Measurements from ENCODE around the gene NIP7. TPM values are rescaled to one million over a fixed set of nuclear protein-coding genes. Genes with fewer than 3 reads are reported as not detected.
"Not testable (repeated sequence)": the region's sequence is repeated elsewhere in the genome, so short reads cannot be mapped to it uniquely, and the experiment has no call there.

Gene NIP7
- total RNA-seq, 2 donors from 2014 or later, result 22.0 to 23.7 TPM

- no peak for TF ChIP-seq CTCF (IDR thresholded peaks at IDR 0.05)
- Histone ChIP-seq H3K27ac (no peak overlapping the region), H3K27me3 (no peaks in the 10 kb centered on the region)
Measured at GRCh38 chr16:69349536-69349935, 10.0 kb downstream of the NIP7 start.

GRCh38 chr16:69350536-69351133 lies 11.1 kb downstream of the NIP7 start:
- Histone ChIP-seq H3K9ac (ENCODE audit: low read depth in 2 of 2, low read length in 2 of 2) (peak overlapping the region in 1 of 2 donors; percentile 6), H3K27ac (no peak overlapping the region), H3K36me3 (no peaks in the 10 kb centered on the region), H3K27me3 (no peaks in the 10 kb centered on the region), H3K4me3 (no peak overlapping the region), H3K9me3 (no peaks in the 10 kb centered on the region), H3K4me1 (no peaks in the 10 kb centered on the region)
- intact Hi-C loops (cut with DNase I), result no loop called here
- no peak for DNase-seq
- TF ChIP-seq CTCF (IDR thresholded peaks at IDR 0.05), result no peak

More at GRCh38 chr16:69349536-69349935, 10.0 kb downstream of the NIP7 start:
- intact Hi-C loops (cut with DNase I), result no loop called here
- no peaks in the 10 kb centered on the region for H3K4me1 ChIP-seq
- no peak overlapping the region for H3K9ac ChIP-seq (ENCODE audit: low read depth in 2 of 2, low read length in 2 of 2)
- no peaks in the 10 kb centered on the region for H3K9me3 ChIP-seq
- H3K4me3 ChIP-seq, result no peak overlapping the region
- no peak for DNase-seq
- no peaks in the 10 kb centered on the region for H3K36me3 ChIP-seq

- H3K4me1 ChIP-seq, result no peaks in the 10 kb centered on the region
- DNase-seq, result peak; percentile 87
- TF ChIP-seq CTCF (IDR thresholded peaks at IDR 0.05), result no peak
- H3K27me3 ChIP-seq, result no peaks in the 10 kb centered on the region
- peak within 1 kb of the TSS; percentile 57 for H3K27ac ChIP-seq
- H3K9ac ChIP-seq (ENCODE audit: low read depth in 2 of 2, low read length in 2 of 2), result peak within 1 kb of the TSS in 1 of 2 donors; percentile 64
- H3K36me3 ChIP-seq, result no peaks in the 10 kb centered on the region
- H3K4me3 ChIP-seq, result peak within 1 kb of the TSS; percentile 19
- intact Hi-C loops (cut with DNase I), result no loop called here
- H3K9me3 ChIP-seq, result no peaks in the 10 kb centered on the region
Measured at GRCh38 chr16:69351309-69352027, 11.9 kb downstream of the NIP7 start, which contains the start of gene TMED6. Gene TMED6 (minus strand): TSS chr16:69351786. CDS start chr16:69351753, 33 bp downstream.

GRCh38 chr16:69360070-69360469 lies 20.5 kb downstream of the NIP7 start:
- intact Hi-C loops (cut with DNase I); H3K4me3 ChIP-seq: not testable (repeated sequence)

GRCh38 chr16:69363281-69363717 lies 23.7 kb downstream of the NIP7 start:
- peaks cover 12% of the 10 kb centered on the region for H3K36me3 ChIP-seq
- no peak overlapping the region for H3K9ac ChIP-seq (ENCODE audit: low read depth in 2 of 2, low read length in 2 of 2)
- H3K27me3 ChIP-seq, result no peaks in the 10 kb centered on the region
- no peaks in the 10 kb centered on the region for H3K9me3 ChIP-seq
- TF ChIP-seq CTCF (IDR thresholded peaks at IDR 0.05), result no peak
- H3K27ac ChIP-seq, result no peak overlapping the region
- intact Hi-C loops (cut with DNase I), result no loop called here
- H3K4me3 ChIP-seq, result no peak overlapping the region
- no peaks in the 10 kb centered on the region for H3K4me1 ChIP-seq
- no peak for DNase-seq

More at GRCh38 chr16:69360070-69360469, 20.5 kb downstream of the NIP7 start:
- H3K36me3 ChIP-seq; H3K9ac ChIP-seq (ENCODE audit: low read depth in 2 of 2, low read length in 2 of 2); DNase-seq; H3K4me1 ChIP-seq; H3K27ac ChIP-seq; H3K9me3 ChIP-seq; H3K27me3 ChIP-seq: not testable (repeated sequence)

- Histone ChIP-seq H3K4me3 (no peak overlapping the region), H3K27ac (no peak overlapping the region), H3K9me3 (no peaks in the 10 kb centered on the region), H3K27me3 (no peaks in the 10 kb centered on the region), H3K36me3 (peaks cover 12% of the 10 kb centered on the region), H3K4me1 (no peaks in the 10 kb centered on the region), H3K9ac (ENCODE audit: low read depth in 2 of 2, low read length in 2 of 2) (no peak overlapping the region)
- no peak for DNase-seq
- intact Hi-C loops (cut with DNase I), result no loop called here
- TF ChIP-seq CTCF (IDR thresholded peaks at IDR 0.05), result no peak
Measured at GRCh38 chr16:69364088-69364487, 24.5 kb downstream of the NIP7 start.
